K562 (cell line): Measurements from ENCODE around the gene SPSB1. TPM values are rescaled to one million over a fixed set of nuclear protein-coding genes. Genes with fewer than 3 reads are reported as not detected.

Experiments used
- HDAC3 ChIP-seq: fragments of 450-650 bp; IDR thresholded peaks from 2 replicates; pipeline ENCODE4 v1.6.1; 2018; ENCODE audit warnings: borderline replicate concordance, mild to moderate bottlenecking, moderate library complexity; ENCODE audit not compliant: partially characterized antibody
- MGA ChIP-seq: fragments of 450-650 bp; IDR thresholded peaks from 2 replicates; pipeline ENCODE4 v1.6.1; 2016; ENCODE audit warnings: mild to moderate bottlenecking, moderate library complexity
- ZNF785 ChIP-seq: fragments of 250-450 bp; sonication (Bioruptor Pico); IDR thresholded peaks from 2 replicates; pipeline ENCODE4 v1.4.0; 2020; ENCODE audit warnings: mild to moderate bottlenecking
- polyA plus RNA-seq, 8 experiments: library from polyadenylated mRNA; depleted of rRNA in 4 of 8; stranded (reverse) in 5 of 8; unstranded in 3 of 8; fragments of >200 nt; fragmentation: Nextera tagmentation in 2 of 8; fragmentation: Illumina TruSeq in 1 of 8; extraction: Ambion mirVana in 2 of 8; extraction: Trizol in 1 of 8; gene quantifications; 2 replicates each; pipeline versions ENCODE4 v1.2.1 to v1.2.3, GENCODE V29; 2011 to 2014; ENCODE audit warnings: inconsistent platforms in 1 of 8, missing spikeins in 1 of 8
- total RNA-seq, 7 experiments: library from RNA; depleted of rRNA in 6 of 7; stranded (reverse); fragments of >200 nt in 6 of 7; fragmentation: Illumina TruSeq in 2 of 7; extraction: Trizol in 2 of 7; gene quantifications; 2 replicates each; pipeline versions ENCODE4 v1.2.1 to v1.2.3, GENCODE V29; 2011 to 2021; ENCODE audit warnings: low replicate concordance in 1 of 7

Gene SPSB1
- total and polyA plus RNA-seq, 9 of the 15 experiments (the other 6 are each of a cell fraction or from before 2014, with no cell fraction given): 0.06 to 0.35 (median 0.14) TPM; not detected in 6

GRCh38 chr1:9384128-9384527, 91.4 kb downstream of the SPSB1 start (continued):
- TF ChIP-seq MGA (no peak), HDAC3 (no peak), ZNF785 (CRISPR knock-in tag) (no peak)
- TF ChIP-seq, all 486 proteins: peak for 0
